GM23248 (cell line): ENCODE measurements around the gene DST. TPM values are rescaled to one million over a fixed set of nuclear protein-coding genes. Genes with fewer than 3 reads are reported as not detected.

Experiments
- DNase-seq: peaks from one replicate; pipeline ENCODE4 v3.0.0-alpha.2; 2015
- H2AFZ ChIP-seq: fragments of 200-600 bp; sonication (generic); 2 replicates; pipeline ENCODE4 v1.6.1; 2016; ENCODE audit warnings: antibody characterized with exemption
- H3F3A ChIP-seq: fragments of 200-600 bp; sonication (generic); 2 replicates; pipeline ENCODE4 v1.6.1; 2016; ENCODE audit warnings: mild to moderate bottlenecking, antibody characterized with exemption, mixed run types; ENCODE audit not compliant: insufficient read depth
- H3K27ac ChIP-seq: fragments of 200-600 bp; sonication (generic); 2 replicates; pipeline ENCODE4 v1.5.1; 2016; ENCODE audit warnings: mild to moderate bottlenecking
- H3K27me3 ChIP-seq: fragments of 200-600 bp; sonication (generic); replicated peaks from 2 replicates; pipeline ENCODE4 v1.6.1; 2016; ENCODE audit warnings: mild to moderate bottlenecking; ENCODE audit not compliant: insufficient read depth
- H3K36me3 ChIP-seq: fragments of 200-600 bp; sonication (generic); 2 replicates; pipeline ENCODE4 v1.6.1; 2016; ENCODE audit warnings: low read depth, mild to moderate bottlenecking
- H3K4me1 ChIP-seq: fragments of 200-600 bp; sonication (generic); 2 replicates; pipeline ENCODE4 v1.6.1; 2016; ENCODE audit warnings: mild to moderate bottlenecking; ENCODE audit not compliant: insufficient read depth
- H3K4me2 ChIP-seq: fragments of 200-600 bp; sonication (generic); one replicate; pipeline ENCODE4 v1.6.1; 2016; ENCODE audit warnings: mild to moderate bottlenecking; ENCODE audit not compliant: unreplicated experiment
- H3K4me3 ChIP-seq: fragments of 200-600 bp; sonication (generic); 2 replicates; pipeline ENCODE4 v1.5.1; 2016; ENCODE audit warnings: mild to moderate bottlenecking
- H3K79me2 ChIP-seq: fragments of 200-600 bp; sonication (generic); 2 replicates; pipeline ENCODE4 v1.6.1; 2016; ENCODE audit warnings: mild to moderate bottlenecking; ENCODE audit not compliant: insufficient read depth
- H3K9ac ChIP-seq: fragments of 200-600 bp; sonication (generic); 2 replicates; pipeline ENCODE4 v1.6.1; 2016; ENCODE audit warnings: mild to moderate bottlenecking
- H3K9me2 ChIP-seq: fragments of 200-600 bp; sonication (generic); 2 replicates; pipeline ENCODE4 v1.6.1; 2016; ENCODE audit warnings: mixed run types, mild to moderate bottlenecking, moderate library complexity; ENCODE audit not compliant: insufficient read depth
- H3K9me3 ChIP-seq: fragments of 200-600 bp; sonication (generic); one replicate; pipeline ENCODE4 v1.6.1; 2017; ENCODE audit warnings: low read depth
- H4K20me1 ChIP-seq: fragments of 200-600 bp; sonication (generic); 2 replicates; pipeline ENCODE4 v1.6.0; 2016; ENCODE audit not compliant: insufficient read depth
- EZH2 ChIP-seq: fragments of 200-600 bp; sonication (generic); IDR thresholded peaks from 2 replicates; pipeline ENCODE4 v1.6.1; 2018; ENCODE audit warnings: antibody characterized with exemption, mild to moderate bottlenecking; ENCODE audit not compliant: insufficient read depth, poor library complexity, severe bottlenecking
- EZH2phosphoT487 ChIP-seq: fragments of 200-600 bp; sonication (generic); IDR thresholded peaks from 2 replicates; pipeline ENCODE4 v1.6.1; 2018; ENCODE audit warnings: antibody characterized with exemption, moderate library complexity, mild to moderate bottlenecking, low read depth; ENCODE audit not compliant: insufficient read depth
- WGBS, 2 experiments: methylation state at CpG; one replicate each; pipeline ENCODE4 v1.1.6; 2015 to 2017; ENCODE audit warnings: low lambda C conversion rate in 2 of 2, low coverage in 1 of 2; ENCODE audit errors: missing lambda C conversion rate in 2 of 2; 5-methylcytosine and 5-hydroxymethylcytosine counted together
- in situ Hi-C: fragments of 300-500 bp; cut with MboI; formaldehyde crosslinking; loops from 2 replicates; pipeline ENCODE4 v1.15.0; 2020
- polyA plus RNA-seq: library from polyadenylated mRNA; unstranded; fragments of >200 nt; fragmentation: Nextera tagmentation; extraction: Ambion mirVana; gene quantifications from 2 replicates; pipeline ENCODE4 v1.2.1, GENCODE V29; 2016
- total RNA-seq: library from RNA; depleted of rRNA; stranded (reverse); fragments of >200 nt; shearing (Covaris generic); gene quantifications from 2 replicates; pipeline ENCODE4 v1.2.3, GENCODE V29; 2014

Gene DST
- total and polyA plus RNA-seq, 2 experiments from 2014 or later: 181 to 322 TPM

- peaks cover 18% of the 10 kb centered on the region for H3K36me3 ChIP-seq
- H2AFZ ChIP-seq: no peak overlapping the region
- peaks cover 64% of the 10 kb centered on the region for H3F3A ChIP-seq
- peaks cover 95% of the 10 kb centered on the region for H3K79me2 ChIP-seq
- H3K4me2 ChIP-seq: peak overlapping the region; percentile 96
- H4K20me1 ChIP-seq: peaks cover 17% of the 10 kb centered on the region; the same call in 1 of the 2 replicates
- no peaks in the 10 kb centered on the region for H3K9me3 ChIP-seq
- no peaks in the 10 kb centered on the region for H3K27me3 ChIP-seq
- no peak for DNase-seq
- peak overlapping the region; percentile 78; the same call in 1 of the 2 replicates for H3K4me3 ChIP-seq
- H3K9me2 ChIP-seq: no peaks in the 10 kb centered on the region
- in situ Hi-C loops: no loop called here
- TF ChIP-seq EZH2: no peak
- TF ChIP-seq EZH2phosphoT487: no peak
- peak overlapping the region; percentile 79 for H3K9ac ChIP-seq
- no peak overlapping the region; the same call in 1 of the 2 replicates for H3K27ac ChIP-seq
- peaks cover 76% of the 10 kb centered on the region for H3K4me1 ChIP-seq
Measured at GRCh38 chr6:56539527-56540105, 103.1 kb downstream of the DST start.

GRCh38 chr6:56538851-56539250 lies 103.8 kb downstream of the DST start:
- Histone ChIP-seq H3K27me3 (no peaks in the 10 kb centered on the region), H3K4me2 (no peak overlapping the region), H3K9me2 (no peaks in the 10 kb centered on the region), H3K4me1 (peaks cover 74% of the 10 kb centered on the region), H3K36me3 (peaks cover 18% of the 10 kb centered on the region), H3K27ac (no peak overlapping the region), H2AFZ (no peak overlapping the region), H3K79me2 (peaks cover 93% of the 10 kb centered on the region), H3F3A (peaks cover 62% of the 10 kb centered on the region), H3K4me3 (peak overlapping the region; percentile 78; the same call in 1 of the 2 replicates), H3K9me3 (no peaks in the 10 kb centered on the region), H3K9ac (peak overlapping the region; percentile 79), H4K20me1 (peaks cover 12% of the 10 kb centered on the region; the same call in 1 of the 2 replicates)
- no peak for DNase-seq
- WGBS, 2 experiments: 52 to 53% methylated on average over 2 of the region's 2 CpGs
- TF ChIP-seq EZH2: no peak
- TF ChIP-seq EZH2phosphoT487: no peak
- in situ Hi-C loops: no loop called here

DNA sequence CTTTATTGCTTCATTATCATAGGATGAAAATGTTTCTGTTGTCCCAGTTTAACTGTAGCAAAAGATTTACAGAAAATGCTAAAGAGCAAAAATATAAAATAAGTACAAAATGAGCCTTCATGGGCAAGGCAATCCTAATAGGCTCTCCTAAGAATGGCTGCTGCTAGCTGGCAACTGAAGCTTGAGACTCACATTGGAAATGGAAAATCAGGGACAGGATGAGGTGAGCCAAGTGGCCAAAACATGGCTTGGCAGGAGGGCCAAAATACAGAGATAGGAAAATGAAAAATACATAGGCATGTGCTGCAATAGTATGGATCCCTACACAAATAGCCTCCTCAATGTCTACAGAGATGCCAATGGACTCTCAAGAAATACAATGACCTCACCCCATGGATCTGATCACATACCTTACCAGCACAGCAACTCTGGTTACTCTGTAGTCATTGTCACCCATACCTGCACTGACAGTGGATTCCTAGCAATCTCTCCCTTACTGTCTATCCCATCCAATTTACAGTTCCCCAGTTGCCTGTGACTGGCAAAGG lies 105.4 kb downstream of the DST start:
- Histone ChIP-seq H3K4me2 (no peak overlapping the region), H3K9me3 (no peaks in the 10 kb centered on the region), H3F3A (peaks cover 52% of the 10 kb centered on the region), H3K36me3 (peaks cover 34% of the 10 kb centered on the region), H2AFZ (no peak overlapping the region), H3K4me1 (peaks cover 66% of the 10 kb centered on the region), H3K9ac (no peak overlapping the region), H3K4me3 (no peak overlapping the region), H3K79me2 (peaks cover 97% of the 10 kb centered on the region), H4K20me1 (peaks cover 10% of the 10 kb centered on the region; the same call in 1 of the 2 replicates), H3K27me3 (no peaks in the 10 kb centered on the region), H3K9me2 (no peaks in the 10 kb centered on the region), H3K27ac (0 out of 2 replicates have a peak overlapping the region, but pooled peaks have one; percentile 5)
- in situ Hi-C loops: no loop called here
- no peak for DNase-seq
- TF ChIP-seq EZH2phosphoT487 (no peak), EZH2 (no peak)

GRCh38 chr6:56536536-56536935 lies 106.2 kb downstream of the DST start:
- WGBS, 2 experiments: 72% methylated on average over 2 of the region's 2 CpGs
- H3K4me3 ChIP-seq: no peak overlapping the region
- H3K4me2 ChIP-seq: no peak overlapping the region
- H3K4me1 ChIP-seq: peaks cover 59% of the 10 kb centered on the region
- H4K20me1 ChIP-seq: peaks cover 10% of the 10 kb centered on the region; the same call in 1 of the 2 replicates
- no peaks in the 10 kb centered on the region for H3K27me3 ChIP-seq
- H3K9me3 ChIP-seq: no peaks in the 10 kb centered on the region
- TF ChIP-seq EZH2 (no peak), EZH2phosphoT487 (no peak)
- peaks cover 51% of the 10 kb centered on the region for H3F3A ChIP-seq
- no peak overlapping the region for H2AFZ ChIP-seq
- H3K36me3 ChIP-seq: peaks cover 41% of the 10 kb centered on the region
- in situ Hi-C loops: no loop called here
- no peaks in the 10 kb centered on the region for H3K9me2 ChIP-seq
- peaks cover 97% of the 10 kb centered on the region for H3K79me2 ChIP-seq
- H3K27ac ChIP-seq: 0 out of 2 replicates have a peak overlapping the region, but pooled peaks have one; percentile 5
- DNase-seq: peak; percentile 43
- no peak overlapping the region for H3K9ac ChIP-seq
